Measurements from ENCODE around the gene PHC1.

Gene PHC1

DNA sequence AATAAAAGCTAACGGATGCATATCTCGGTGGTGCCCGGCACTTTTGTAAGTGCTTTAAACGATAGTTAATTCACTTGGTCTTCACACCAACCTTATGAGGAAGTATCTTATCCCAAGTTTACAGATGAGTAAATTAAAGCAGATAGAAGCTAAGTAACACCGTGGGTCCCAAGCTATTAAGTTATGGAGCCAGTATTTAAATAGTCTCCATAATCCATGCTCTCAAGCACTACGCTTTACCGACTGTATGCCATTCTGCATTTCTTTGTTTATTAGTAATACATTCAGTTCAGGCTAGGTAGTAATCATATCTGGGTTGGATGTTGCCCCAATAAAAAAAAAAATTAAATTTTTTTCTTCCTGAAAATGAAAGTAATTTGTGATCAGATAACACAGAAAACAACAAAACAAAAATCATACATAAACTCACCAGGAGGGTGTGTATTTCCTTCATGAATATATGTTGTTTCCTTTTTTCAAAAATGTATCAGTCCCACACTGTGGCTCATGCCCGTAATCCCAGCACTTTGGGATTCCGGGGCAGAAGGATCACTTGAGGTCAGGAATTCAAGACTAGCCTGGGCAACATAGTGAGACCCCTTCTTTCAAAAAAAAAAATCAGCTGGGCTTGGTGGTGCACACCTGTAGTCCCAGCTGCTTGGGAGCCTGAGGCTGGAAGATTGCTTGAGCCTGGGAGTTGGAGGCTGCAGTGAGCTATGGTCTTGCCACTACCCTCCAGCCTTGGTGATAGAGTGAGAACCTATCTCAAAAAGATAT, 36.6 kb downstream of the PHC1 start:
- DNase-seq: no peak

- no peak for DNase-seq
Observed at GRCh38 chr12:8951744-8952143, 37.4 kb downstream of the PHC1 start.

- no peak for DNase-seq
Observed at GRCh38 chr12:8953773-8954402, 39.6 kb downstream of the PHC1 start.

DNA sequence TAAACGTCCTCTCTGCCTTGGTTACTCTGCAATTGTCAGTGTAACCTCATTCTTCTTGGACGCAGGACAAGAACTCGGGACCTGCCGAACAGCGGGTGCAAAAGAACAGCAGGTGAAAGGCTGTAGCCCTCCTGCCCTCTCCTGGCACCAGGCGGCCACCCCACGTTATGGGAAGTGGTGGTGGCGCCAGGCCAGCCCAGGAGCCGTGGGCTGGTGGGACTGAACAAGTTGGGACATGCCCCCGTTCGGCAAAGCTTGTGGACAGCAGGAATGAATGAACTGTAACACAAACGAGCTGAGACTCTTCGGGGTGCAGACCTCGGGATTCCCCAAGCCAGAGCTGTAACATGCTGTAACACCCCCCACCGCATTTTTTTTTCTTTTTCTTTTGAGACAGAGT, 41.8 kb downstream of the PHC1 start:
- no peak for DNase-seq

- DNase-seq: no peak
Observed at GRCh38 chr12:8956772-8957171, 42.5 kb downstream of the PHC1 start.

DNA sequence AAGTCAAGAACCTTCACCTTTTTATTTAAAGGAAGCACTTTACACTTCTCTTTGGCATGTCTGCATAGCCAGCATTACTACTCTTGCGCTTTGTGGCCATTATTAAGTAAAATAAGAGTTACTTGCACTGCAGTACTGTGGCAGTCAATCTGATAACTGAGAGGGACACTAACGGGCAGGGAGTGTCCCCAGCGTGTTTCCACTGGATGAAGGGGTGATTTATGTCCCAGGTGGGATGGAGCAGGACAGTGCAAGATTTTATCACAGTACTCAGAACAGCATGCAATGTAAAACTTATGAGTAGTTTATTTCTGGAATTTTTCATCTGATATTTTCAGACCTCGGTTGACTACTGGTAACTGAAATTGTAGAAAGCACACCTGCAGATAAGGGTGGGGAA, 43.3 kb downstream of the PHC1 start:
- no peak for DNase-seq

GRCh38 chr12:8958066-8958465, 43.8 kb downstream of the PHC1 start:
- DNase-seq: no peak

DNA sequence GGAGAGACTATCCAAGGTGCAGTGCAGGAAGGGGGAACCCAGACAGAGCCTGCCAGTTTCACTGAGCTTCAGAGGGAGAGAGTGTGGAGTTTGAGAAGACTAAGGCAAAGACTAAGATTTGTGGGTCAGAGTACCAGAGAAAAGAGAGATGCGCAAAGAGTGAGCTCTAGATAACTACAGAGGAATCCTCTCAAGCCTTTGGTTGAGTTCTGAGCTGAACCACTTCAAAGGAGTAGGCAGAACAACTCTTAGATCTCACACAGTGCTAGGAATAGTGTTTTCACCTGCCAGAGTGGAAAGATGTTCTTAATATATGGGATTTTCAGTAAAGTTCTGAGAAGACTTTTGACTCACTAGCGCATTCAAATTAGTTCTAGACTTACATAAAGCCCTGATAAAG, 45.9 kb downstream of the PHC1 start:
- no peak for DNase-seq

DNA sequence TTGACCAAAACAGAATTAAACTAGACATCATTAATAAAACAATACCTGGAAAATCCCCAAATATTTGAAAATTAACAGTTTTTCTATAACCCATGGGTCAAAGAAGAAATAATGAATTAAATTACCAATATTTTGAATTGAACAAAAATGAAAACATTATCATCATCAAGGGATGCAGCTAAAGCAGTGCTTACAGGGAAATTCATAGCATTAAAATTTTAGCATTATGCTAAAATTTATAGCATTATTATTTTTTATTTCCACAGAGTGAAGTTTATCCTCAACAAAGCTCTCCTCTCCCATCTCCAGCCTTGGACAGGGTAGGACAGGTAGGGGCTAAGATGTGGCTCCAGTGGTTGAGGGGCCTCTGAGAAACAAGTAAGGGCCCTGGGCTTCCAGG, 54.5 kb downstream of the PHC1 start:
- DNase-seq: no peak

DNA sequence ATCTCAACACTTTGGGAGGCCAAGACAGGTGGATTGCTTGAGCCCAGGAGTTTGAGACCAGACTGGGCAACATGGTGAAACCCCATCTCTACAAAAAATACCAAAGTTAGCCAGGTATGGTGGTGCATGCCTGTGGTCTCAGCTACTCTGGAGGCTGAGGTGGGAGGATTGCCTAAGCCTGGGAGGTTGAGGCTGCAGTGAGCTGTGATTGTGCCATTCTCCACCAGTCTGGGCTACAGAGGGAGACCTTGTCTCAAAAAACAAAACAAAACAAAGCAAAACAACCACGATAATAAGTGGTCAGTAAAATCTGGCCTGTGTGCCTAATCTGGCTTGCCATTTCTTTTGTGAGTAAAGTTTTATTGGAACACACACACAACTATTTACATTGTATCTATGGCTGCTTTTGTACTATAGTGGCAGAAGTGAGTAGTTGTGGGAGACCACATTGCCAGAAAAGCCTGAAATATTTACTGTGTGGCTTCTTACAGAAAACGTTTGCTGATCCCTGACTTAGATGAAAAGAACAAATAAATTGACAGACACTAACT, 55.6 kb downstream of the PHC1 start:
- DNase-seq: no peak

DNA sequence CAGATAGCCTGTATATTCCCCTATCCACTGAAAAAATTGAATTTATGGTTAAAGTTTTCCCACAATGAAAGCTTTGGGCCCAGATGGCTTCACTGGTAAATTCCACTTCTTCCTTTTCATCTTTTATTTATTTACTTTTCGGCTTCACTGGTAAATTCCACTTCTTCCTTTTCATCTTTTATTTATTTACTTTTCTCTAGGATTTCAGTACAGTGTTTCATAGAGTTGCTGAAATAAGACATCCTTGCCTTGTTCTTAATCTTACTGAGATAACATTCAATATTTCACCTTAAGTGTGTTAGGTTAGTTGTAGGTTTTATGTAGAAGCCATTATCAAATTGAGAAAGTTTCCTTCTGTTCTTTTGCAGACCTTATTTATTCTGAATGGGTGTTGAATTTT, 56.1 kb downstream of the PHC1 start:
- no peak for DNase-seq

GRCh38 chr12:8980137-8980536, 65.8 kb downstream of the PHC1 start:
- DNase-seq: no peak

- DNase-seq: no peak
Observed at GRCh38 chr12:8985213-8985754, 71.0 kb downstream of the PHC1 start.

DNA sequence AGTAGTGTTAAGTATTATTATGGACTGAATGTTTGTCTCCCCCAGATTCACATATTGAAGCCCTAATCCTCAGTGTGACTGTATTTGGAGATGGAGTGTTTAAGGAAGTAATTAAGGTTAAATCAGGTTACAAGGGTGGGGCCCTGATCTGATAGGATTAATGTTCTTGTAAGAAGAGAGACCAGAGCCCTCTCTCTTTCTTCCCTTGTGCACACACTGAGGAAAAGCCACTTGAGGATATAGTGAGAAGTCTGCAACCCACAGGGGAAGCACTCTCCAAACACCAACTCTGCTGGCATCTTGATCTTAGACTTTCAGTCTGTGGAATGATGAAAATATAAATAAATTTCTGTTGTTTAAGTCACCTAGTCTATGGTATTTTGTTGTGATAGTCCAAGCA, 72.9 kb downstream of the PHC1 start:
- DNase-seq: no peak

DNA sequence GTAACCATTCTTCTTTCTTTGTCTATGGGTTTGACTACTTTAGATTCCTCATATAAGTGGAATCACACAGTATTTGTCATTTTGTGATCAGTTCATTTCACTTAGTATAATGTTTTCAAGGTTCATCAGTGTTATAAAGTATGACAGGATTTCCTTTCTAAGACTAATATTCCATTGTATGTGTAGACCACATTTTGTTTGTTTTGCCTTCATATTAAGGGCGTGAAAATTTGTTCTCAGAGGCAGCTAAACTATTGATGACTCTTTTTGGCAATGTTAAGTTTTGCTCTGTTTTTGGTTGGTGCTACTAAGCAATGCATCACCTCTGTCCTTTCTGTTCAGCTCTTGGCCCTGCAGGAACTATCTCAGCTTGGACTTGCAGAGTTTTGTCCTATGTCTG, 73.4 kb downstream of the PHC1 start:
- DNase-seq: peak; percentile 39

- peak; percentile 16 for DNase-seq
Observed at GRCh38 chr12:8989413-8989812, 75.1 kb downstream of the PHC1 start, which contains the start of gene KLRG1. KLRG1 (plus strand) TSS chr12:8989546; CDS start chr12:8989636, 90 bp downstream.

All from activated CD4-positive, alpha-beta T cell treated with anti-CD3 and anti-CD28 coated beads, Interleukin-2, amount 50 U/mL, for 16 hours (primary cell).